GM21381 (cell line): ENCODE measurements around the gene SLC24A3.

Source experiments
- ATAC-seq: cut with Tn5 transposase; IDR thresholded peaks from one replicate; pipeline ENCODE4 v1.9.1; 2021; ENCODE audit warnings: mild to moderate bottlenecking, moderate library complexity; ENCODE audit not compliant: unreplicated experiment

The SLC24A3 gene

DNA sequence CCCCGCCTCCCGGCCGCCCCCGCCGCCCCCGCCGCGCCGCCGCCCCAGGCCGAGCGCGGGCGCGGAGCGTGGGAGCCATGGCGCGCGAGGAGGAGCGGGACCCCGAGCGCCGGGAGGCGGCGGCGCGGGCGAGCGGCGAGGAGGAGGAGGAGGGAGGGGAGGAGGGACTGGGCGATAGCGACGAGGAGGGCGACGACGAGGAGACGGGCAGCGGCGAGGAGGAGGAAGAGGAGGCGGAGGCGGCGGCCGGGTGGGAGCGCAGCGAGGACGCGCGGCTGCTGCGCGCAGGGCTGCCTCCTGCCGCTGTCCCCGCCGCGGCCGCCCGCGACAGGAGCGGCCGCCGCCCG, at the start of gene SLC24A3:
TSS of gene SLC24A3 (plus strand) at position 174 of the 347 bp plus-strand sequence.
- no peak for ATAC-seq

GRCh38 chr20:19170148-19170547, 42.3 kb upstream of the SLC24A3 start:
- no peak for ATAC-seq

GRCh38 chr20:19172637-19173036, 39.8 kb upstream of the SLC24A3 start:
- ATAC-seq: no peak

- ATAC-seq: no peak
Measured at GRCh38 chr20:19176470-19177052, 35.9 kb upstream of the SLC24A3 start.

DNA sequence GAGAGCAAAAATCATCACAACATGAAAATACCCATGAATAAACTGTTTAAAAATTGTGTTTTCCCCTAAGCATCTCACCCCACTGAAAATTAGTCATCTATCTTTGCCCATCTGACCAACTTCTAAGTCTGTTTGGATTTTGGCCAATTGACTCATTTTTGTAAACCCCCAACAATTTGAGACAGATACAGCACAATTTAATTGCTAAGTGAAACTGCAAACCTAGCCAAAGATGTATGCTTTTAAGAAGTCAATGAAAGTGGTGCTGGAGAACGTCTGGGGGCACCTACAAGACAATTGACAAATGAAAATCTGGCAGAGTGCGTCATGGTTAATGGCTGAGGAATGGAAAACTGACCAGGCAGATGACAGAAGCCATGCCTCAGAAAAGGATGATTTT, 30.9 kb upstream of the SLC24A3 start:
- ATAC-seq: no peak

DNA sequence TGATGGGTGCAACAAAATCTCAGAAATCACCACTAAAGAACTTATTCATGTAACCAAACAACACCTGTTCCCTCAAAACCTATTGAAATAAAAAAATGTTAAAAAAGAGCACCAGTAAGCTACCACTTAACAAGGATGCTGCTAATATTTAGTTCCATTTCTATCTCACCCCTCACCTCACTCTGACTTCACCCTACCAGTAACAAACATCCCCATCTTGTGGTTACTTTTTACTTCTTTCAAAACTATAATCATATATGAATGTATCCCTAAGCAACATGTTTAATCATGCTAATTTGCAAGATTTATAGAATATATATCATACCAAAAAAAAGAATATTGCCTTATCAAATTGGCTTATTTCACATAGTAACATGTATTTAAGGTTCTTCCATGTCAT, 27.4 kb upstream of the SLC24A3 start:
- no peak for ATAC-seq

DNA sequence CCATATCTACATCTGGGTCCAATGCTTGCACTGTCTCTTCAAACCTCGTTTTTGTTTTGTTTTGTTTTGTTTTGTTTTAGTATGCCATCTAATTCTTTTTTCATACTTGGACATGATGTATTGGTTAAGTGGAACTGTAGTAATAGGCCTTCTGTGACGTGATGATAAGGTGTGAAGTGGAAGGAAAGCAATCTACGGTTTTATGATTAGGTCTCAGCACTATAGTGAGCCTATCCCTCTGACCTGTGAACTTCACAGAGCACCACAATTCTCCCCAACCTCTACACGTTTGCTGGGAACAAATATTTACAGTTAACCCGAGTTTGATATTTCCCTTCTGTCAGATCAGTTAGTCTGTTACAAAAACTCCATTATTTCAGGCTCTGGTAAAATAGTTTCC, 19.1 kb upstream of the SLC24A3 start:
- no peak for ATAC-seq

GRCh38 chr20:19205981-19206396, 6.5 kb upstream of the SLC24A3 start:
- no peak for ATAC-seq

DNA sequence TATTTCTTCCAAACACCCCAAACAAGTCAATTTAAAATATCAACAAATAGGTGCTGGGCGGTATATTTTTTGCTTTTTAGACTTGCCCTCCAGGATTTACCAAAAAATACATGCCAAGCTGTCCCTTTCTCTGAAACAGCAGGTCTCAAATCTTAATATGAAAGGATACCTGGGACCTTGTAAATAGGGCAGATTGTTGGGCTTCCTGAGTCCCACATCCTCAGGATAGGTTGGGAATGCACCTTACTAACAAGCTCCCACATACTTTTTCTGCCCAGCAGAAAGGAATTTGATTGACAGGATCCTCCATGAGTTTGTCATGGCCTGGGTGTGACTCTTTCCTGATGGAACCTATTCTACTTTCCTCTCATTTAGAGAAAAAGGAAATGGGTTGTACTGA, 4.9 kb upstream of the SLC24A3 start:
- no peak for ATAC-seq

DNA sequence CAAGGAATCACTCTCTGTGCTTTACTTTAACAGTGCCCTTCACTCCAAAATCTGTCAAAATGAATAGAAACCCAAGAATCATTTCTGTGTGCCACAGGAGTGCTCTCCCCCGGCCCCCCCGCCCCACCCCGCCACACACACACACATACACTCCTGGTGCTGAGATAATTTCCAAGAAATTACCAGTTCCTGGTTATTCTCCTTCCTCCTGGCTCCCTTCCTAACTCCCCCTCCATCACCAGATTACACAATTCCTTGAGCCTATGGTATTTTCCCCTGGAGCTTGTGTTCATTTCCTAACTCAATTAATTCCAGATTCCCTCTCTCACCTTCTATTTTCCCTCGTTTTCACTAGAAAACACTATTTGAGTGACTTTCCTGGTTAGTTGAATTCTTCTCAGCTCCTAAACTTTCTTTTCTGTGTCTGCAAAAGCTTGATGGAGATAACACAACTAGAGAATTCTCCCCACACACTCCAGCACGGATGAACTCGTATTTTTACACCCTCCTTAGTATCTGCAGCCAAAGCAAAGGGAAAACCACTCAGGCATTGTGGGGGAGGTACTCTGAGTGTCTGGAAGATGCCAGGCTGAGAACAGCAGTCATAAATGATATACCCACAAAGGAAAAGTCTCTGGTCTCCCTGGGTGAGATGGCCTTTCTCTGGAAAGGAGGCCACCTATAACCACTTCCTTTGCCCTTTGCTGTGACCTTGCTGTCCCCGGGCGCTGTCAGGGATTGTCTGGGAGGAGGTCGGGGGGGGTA, 1.9 kb upstream of the SLC24A3 start:
- no peak for ATAC-seq

GRCh38 chr20:19211252-19211651, 1.2 kb upstream of the SLC24A3 start:
- ATAC-seq: no peak

- ATAC-seq: no peak
Measured at GRCh38 chr20:19211661-19212468, 577 bp upstream of the SLC24A3 start.

GRCh38 chr20:19212821-19213502, 520 bp downstream of the SLC24A3 start:
- ATAC-seq: no peak

- no peak for ATAC-seq
Measured at GRCh38 chr20:19213946-19214490, 1.6 kb downstream of the SLC24A3 start.

GRCh38 chr20:19218411-19218810, 6.0 kb downstream of the SLC24A3 start:
- ATAC-seq: no peak

GRCh38 chr20:19222520-19223040, 10.1 kb downstream of the SLC24A3 start:
- no peak for ATAC-seq

DNA sequence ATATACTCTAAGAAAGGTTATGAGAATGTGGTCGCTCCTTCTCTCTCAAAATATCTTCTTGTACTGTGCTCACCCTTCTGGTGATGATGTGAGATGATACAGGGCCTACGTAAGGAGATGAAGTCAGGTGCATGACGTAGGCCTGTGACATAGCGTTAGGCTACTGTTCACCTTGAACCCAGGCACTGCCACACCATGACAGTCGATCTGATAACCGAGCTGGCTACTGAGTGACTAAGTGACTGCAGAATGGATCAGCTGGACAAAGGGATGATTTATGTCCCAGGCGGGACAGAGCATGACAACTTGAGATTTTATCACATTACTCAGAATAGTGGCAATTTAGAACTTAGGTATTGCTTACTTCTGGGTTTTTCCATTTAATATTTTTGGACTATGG, 11.2 kb downstream of the SLC24A3 start:
- no peak for ATAC-seq

DNA sequence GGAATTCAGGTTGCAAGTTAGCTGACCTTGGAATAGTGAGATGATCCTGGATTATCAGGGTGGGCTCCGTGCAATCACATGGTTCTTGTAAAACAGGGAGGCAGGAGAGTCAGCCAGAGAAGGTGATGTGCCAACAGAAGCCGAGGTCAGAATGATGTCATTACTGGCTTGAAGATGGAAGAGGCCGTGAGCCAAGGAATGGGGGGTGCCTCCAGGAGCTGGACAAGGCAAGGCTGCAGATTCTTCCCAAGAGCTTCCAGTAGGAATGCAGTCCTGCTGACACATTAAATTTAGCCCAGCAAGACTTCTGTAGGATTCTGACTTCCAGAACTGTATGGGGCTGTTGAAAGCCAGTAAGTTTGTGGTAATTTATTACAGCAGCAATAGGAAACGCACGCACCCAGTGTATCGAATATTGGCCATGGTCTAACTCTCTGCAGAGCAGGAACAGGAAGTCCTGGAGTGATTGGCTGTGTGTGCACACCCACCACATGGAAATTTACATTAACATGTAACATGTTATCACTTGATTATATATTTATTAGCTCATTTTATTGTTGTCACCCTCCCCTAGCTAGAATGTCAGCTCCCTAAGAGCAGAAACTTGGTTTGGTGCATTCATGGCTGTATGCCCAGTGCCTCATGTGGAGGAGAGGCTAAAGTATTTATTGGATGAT, 19.1 kb downstream of the SLC24A3 start:
- no peak for ATAC-seq

- ATAC-seq: no peak
Measured at GRCh38 chr20:19232997-19233794, 20.8 kb downstream of the SLC24A3 start.
